Measurements from ENCODE around the gene LUC7L.
"Not testable (repeated sequence)": the region's sequence is repeated elsewhere in the genome, so short reads cannot be mapped to it uniquely, and the experiment has no call there.

The LUC7L gene

DNA sequence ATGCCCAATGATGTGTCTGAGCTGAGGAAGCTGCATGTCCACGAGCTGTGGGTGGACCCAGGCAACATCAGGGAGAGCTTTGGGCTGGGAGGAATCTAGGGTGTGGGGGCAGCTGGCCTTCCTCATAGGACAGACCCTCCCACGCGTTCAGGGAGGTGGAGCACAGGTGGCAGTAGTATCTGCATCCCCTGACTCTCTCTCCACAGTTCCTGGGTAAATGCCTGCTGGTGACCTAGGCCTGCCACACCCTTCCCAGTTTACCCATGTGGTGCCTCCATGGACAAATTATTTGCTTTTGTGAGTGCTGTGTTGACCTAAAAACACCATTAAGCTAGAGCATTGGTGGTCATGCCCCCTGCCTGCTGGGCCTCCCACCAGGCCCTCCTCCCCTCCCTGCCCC lies 60.2 kb downstream of the LUC7L start:
- TF ChIP-seq, protein P1, sequence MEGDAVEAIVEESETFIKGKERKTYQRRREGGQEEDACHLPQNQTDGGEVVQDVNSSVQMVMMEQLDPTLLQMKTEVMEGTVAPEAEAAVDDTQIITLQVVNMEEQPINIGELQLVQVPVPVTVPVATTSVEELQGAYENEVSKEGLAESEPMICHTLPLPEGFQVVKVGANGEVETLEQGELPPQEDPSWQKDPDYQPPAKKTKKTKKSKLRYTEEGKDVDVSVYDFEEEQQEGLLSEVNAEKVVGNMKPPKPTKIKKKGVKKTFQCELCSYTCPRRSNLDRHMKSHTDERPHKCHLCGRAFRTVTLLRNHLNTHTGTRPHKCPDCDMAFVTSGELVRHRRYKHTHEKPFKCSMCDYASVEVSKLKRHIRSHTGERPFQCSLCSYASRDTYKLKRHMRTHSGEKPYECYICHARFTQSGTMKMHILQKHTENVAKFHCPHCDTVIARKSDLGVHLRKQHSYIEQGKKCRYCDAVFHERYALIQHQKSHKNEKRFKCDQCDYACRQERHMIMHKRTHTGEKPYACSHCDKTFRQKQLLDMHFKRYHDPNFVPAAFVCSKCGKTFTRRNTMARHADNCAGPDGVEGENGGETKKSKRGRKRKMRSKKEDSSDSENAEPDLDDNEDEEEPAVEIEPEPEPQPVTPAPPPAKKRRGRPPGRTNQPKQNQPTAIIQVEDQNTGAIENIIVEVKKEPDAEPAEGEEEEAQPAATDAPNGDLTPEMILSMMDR (IDR thresholded peaks at IDR 0.05): no peak
- TF ChIP-seq ZFX (IDR thresholded peaks at IDR 0.05; ENCODE audit: borderline replicate concordance): no peak
- peak overlapping the region; percentile 55 for H3K27ac ChIP-seq

DNA sequence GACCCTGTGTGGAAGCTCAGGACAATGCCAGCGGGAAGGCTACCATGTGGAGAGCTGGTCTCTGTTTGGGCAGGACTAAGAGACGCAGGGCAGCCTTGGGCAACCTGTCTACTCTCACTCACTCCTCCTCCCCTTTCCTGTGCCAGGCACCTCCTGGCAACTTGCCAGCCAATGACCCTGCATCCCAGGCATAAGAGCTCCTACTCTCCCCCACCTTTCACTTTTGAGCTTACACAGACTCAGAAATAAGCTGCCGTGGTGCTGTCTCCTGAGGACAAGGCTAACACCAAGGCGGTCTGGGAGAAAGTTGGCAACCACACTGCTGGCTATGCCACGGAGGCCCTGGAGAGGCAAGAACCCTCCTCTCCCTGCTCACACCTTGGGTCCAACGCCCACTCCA lies 60.8 kb downstream of the LUC7L start:
- peak overlapping the region; percentile 55 for H3K27ac ChIP-seq
- no peak for TF ChIP-seq ZFX (IDR thresholded peaks at IDR 0.05; ENCODE audit: borderline replicate concordance)
- TF ChIP-seq, protein P1 (IDR thresholded peaks at IDR 0.05): no peak

DNA sequence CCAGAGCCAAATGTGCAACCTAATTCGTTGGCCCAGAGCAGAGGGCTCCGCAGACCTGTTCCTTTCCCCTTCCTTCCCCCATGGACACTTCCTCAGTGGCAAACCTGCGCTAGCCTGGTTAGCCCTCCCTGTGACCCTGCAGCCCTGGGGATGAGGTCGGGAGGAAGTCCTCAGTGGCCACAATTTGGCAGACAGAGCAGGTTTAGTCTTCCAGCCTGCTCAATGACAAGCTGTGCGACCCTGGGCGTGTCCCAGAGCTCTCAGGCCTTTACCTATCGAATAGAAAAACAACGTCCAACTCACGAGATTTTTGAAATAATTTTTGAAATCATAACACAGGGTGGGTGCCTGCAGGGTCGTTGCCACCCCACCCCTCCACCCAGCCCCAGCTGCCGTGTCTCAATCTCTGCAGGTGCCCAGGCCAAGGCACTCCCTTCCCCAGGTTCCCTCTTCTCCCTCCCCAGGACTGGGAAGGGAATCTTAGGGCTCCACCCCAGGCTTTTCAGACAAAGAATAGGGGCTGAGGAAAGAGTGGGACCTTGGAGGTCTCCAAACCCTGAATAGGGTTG lies 62.0 kb downstream of the LUC7L start:
- H3K27ac ChIP-seq: no peak overlapping the region
- TF ChIP-seq, protein P1 (IDR thresholded peaks at IDR 0.05): no peak
- no peak for TF ChIP-seq ZFX (IDR thresholded peaks at IDR 0.05; ENCODE audit: borderline replicate concordance)

DNA sequence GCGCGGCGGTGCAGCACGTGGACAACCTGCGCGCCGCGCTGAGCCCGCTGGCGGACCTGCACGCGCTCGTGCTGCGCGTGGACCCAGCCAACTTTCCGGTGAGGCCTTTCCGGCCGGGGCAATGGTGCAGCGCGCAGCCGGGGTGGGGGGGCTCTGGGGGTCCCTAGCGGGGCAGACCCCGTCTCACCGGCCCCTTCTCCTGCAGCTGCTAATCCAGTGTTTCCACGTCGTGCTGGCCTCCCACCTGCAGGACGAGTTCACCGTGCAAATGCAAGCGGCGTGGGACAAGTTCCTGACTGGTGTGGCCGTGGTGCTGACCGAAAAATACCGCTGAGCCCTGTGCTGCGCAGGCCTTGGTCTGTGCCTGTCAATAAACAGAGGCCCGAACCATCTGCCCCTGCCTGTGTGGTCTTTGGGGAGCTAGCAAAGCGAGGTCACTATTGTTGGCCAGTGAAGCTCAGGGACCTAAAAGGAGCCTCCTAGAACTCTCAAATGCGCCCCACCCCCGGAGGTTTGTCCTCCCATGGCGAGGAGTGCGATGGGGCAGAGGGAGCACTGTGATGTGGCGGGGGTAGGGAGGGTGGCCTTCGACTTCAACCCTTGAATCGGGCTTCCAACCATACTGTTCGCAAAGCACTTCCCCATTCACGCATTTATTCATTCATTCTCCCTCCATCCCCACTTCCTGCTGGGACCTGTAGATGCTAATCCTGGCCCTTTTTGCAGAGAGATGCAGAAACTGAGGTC lies 62.7 kb downstream of the LUC7L start:
- no peak overlapping the region for H3K27ac ChIP-seq
- TF ChIP-seq ZFX (IDR thresholded peaks at IDR 0.05; ENCODE audit: borderline replicate concordance): no peak
- TF ChIP-seq, protein P1 (IDR thresholded peaks at IDR 0.05): no peak

DNA sequence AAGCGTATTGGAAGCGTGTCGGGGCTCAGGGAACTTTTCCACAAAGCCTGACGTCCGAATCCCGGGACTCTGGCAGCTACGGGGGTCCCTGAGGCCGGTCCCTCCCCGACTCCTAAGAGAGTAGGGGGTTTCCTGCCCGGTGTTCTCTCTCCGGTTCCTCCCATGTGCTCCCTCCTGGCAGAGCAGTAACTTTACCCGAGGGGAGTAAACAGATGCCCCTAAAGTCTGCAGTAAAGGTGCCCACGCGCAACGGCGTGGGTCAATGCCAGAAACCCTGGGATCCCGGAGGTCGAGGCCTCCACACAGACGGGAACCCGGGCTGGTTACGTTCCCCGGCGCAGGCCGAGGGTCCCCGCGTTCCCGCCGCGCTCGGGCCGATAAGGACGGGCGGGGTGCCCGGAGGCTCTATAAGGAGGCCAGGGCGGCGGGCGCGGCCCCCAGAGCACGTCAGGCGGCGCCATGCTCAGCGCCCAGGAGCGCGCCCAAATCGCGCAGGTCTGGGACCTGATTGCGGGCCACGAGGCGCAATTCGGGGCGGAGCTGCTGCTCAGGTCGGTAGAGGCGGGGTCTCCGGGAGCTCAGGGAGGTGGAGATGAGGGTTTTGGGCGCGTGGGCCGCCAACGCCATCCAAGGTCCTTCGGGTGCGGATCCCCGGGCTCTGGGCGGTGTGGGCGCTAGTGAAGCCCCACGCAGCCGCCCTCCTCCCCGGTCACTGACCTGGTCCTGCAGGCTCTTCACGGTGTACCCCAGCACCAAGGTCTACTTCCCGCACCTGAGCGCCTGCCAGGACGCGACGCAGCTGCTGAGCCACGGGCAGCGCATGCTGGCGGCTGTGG lies 63.5 kb downstream of the LUC7L start, which contains the start of gene HBM:
HBM (plus strand) TSS at position 440 of the 836 bp plus-strand sequence; CDS start at position 460, 20 bp downstream.
- H3K27ac ChIP-seq: peak within 1 kb of the TSS; percentile 26
- no peak for TF ChIP-seq ZFX (IDR thresholded peaks at IDR 0.05; ENCODE audit: borderline replicate concordance)
- TF ChIP-seq, protein P1 (IDR thresholded peaks at IDR 0.05): no peak

DNA sequence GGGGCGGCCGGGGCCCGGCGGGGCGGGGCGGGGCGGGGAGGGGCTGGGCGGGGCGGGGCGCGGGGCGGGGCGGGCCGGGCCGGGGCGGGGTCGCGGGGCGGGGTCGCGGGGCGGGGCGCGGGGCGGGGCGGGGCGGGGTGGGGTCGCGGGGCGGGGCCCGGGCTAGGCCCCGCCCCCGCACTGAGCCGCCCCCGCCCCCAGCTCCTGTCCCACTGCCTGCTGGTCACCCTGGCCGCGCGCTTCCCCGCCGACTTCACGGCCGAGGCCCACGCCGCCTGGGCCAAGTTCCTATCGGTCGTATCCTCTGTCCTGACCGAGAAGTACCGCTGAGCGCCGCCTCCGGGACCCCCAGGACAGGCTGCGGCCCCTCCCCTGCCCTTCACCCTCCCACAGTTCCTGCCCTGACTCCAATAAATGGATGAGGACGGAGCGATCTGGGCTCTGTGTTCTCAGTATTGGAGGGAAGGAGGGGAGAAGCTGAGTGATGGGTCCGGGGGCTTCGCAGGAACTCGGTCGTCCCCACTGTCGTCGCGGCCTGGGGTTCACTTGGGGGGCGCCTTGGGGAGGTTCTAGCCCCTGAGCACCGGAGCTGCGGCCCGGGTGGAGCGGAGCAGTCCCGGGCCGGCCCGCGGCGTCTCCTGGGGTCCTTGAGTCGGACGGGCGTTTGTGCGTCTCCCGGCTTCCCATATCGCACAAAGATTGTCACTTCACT lies 64.3 kb downstream of the LUC7L start:
- TF ChIP-seq ZFX (IDR thresholded peaks at IDR 0.05; ENCODE audit: borderline replicate concordance): no peak
- TF ChIP-seq, protein P1 (IDR thresholded peaks at IDR 0.05): no peak
- H3K27ac ChIP-seq: peak overlapping the region; percentile 26

DNA sequence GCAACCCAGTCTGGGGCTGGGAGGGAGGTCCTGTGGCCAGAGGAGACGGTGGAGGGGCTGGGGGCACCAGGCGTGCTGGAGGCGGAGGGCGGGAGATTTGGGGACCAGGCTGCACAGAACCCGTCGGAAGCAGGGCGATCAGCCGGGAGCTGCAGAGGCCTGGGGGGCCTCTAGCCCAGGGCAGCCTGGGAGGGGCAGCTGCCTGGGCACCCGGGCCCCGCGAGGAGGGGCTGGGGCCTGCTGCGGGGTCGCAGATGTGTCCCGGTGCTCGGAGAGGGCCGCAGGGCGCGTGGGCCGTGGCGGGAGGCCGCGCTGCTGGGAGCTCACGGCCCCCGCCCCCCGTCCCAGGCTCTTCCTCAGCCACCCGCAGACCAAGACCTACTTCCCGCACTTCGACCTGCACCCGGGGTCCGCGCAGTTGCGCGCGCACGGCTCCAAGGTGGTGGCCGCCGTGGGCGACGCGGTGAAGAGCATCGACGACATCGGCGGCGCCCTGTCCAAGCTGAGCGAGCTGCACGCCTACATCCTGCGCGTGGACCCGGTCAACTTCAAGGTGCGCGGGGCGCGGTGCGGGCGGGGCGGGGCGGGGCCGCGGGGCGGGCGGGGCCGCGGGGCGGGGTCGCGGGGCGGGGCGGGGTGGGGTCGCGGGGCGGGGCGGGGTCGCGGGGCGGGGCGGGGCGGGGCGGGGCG lies 65.0 kb downstream of the LUC7L start:
- not testable (repeated sequence) for H3K27ac ChIP-seq

DNA sequence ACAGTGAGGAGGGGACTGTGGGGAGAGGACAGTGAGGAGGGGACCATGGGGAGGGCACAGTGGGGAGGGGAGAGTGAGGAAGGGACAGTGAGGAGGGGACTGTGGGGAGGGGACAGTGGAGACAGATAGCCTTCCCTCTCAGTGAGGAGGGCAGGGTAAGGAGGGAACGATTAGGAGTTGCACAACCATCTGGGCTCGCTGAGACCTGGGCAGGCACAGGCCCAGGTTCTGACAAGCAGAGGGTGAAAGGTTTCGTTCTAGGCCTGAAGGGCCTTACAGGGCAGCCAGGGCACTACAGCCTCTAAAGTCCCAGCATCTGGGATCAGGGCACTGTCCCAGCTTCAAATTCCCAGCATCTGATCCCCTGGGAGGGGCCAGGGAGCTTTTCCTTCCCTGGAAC lies 65.6 kb downstream of the LUC7L start:
- H3K27ac ChIP-seq: not testable (repeated sequence)

DNA sequence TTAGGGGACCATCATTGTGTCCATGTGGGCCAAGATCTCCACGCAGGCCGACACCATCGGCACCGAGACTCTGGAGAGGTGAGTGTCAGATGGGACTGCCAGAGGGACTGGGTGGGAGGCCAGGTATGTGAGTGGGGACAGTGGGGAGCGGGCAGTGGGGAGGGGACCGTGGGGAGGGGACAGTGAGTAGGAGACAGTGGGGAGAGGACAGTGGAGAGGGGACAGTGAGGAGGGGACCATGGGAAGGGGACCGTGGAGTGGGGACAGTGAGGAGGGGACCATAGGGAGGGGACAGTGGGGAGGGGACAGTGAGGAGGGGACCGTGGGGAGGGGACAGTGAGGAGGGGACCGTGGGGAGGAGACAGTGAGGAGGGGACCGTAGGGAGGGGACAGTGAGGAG lies 66.1 kb downstream of the LUC7L start:
- not testable (repeated sequence) for H3K27ac ChIP-seq
